GM23248 (cell line): Measurements from ENCODE around the gene ITFG1.
"Not testable (repeated sequence)": the region's sequence is repeated elsewhere in the genome, so short reads cannot be mapped to it uniquely, and the experiment has no call there.

Experiments used
- EZH2 ChIP-seq: fragments of 200-600 bp; sonication (generic); IDR thresholded peaks from 2 replicates; pipeline ENCODE4 v1.6.1; 2018; ENCODE audit warnings: antibody characterized with exemption, mild to moderate bottlenecking; ENCODE audit not compliant: insufficient read depth, poor library complexity, severe bottlenecking
- EZH2phosphoT487 ChIP-seq: fragments of 200-600 bp; sonication (generic); IDR thresholded peaks from 2 replicates; pipeline ENCODE4 v1.6.1; 2018; ENCODE audit warnings: antibody characterized with exemption, moderate library complexity, mild to moderate bottlenecking, low read depth; ENCODE audit not compliant: insufficient read depth

DNA sequence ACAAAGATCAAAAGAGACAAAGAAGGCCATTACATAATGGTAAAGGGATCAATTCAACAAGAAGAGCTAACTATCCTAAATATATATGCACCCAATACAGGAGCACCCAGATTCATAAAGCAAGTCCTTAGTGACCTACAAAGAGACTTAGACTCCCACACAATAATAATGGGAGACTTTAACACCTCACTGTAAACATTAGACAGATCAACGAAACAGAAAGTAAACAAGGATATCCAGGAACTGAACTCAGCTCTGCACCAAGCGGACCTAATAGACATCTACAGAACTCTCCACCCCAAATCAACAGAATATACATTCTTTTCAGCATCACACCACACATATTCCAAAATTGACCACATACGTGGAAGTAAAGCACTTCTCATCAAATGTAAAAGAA is 20.8 kb downstream of the ITFG1 start:
- TF ChIP-seq EZH2, EZH2phosphoT487: not testable (repeated sequence)
